Measurements from ENCODE around the gene MSX1.

MSX1 gene

DNA sequence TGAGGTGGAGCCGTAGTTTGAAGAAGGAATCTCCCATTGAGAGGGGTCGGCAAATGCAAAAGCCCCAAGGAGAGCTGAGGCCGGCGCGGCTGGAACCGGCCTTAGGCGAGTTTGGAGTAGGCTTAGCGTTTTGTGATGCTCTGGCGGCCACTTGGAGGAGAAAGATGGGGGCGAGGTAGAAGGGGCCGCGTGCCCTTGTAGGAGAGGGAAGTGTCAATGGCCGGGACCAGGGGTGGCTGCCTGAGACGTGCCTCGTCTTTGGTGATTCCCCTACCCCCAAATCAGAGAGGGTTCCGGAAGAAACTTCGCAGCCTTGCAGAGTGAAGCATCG is 11.7 kb downstream of the MSX1 start:
- no peak for DNase-seq

DNA sequence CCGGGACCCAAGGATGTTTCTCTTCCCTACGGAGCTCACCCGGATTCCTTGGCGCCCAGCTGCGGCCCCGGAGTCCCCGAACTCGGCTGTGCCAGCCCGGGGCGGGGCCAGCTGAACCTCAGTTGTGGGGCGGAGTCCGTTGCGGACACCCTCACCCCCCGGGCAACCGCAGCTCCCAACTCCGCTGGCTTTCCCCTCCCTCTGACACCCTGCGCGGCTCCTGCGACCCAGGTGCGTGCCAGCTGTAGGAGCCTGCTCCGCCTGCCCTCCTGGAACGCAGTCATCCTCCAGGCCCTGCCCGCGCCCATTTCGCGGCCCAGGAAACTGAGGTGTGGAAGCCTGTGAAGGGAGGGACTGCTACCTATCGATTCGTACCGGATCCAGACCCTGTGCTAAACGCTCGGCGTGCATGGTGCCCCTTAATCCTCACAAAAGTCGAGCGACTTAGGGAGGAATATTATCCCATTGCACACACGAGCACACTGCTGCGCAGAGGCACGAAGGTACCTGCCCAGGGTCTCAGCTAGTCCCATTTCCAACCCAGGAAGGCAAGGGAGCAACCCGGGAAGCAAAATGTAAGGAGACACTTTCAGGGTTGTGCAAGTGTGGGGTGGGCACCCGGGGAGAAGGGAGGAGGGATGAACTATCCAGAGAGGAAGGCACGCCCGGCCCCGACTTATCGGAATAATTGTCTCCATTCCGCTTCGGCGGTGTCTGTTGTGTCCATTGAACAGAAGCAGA is 12.3 kb downstream of the MSX1 start:
- no peak for DNase-seq

DNA sequence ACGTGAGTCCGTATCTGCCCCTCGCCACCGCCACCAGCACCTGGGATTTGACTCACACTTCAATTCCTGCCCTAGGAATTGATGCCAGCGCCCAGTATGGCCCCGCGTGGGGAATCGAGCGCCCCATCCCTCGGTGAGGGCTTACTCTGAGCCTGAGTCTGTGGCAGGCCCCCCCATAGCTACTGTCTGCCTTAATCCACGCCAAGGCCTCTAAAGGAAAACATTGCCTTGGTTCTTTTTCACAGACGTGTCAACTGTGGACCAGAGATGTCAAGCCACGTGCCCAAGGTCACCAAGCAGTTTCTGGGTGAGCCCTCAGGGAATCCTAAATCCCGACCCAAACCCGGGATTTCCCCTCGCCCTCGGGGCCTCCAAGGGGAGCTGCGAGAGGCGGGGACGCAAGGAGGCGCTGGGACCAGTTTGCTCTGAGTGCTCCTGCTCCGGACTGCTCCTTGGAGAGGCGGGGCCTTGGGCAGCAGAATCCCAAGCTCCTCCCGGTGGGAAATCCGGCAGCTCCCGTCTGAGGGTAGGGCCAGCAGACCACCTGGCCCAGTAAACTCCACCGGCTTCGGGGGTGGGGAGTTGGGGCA is 12.9 kb downstream of the MSX1 start:
- DNase-seq, result no peak

GRCh38 chr4:4873203-4873602 is 13.7 kb downstream of the MSX1 start:
- no peak for DNase-seq

- no peak for DNase-seq
Measured at GRCh38 chr4:4874254-4874653, 14.8 kb downstream of the MSX1 start.

GRCh38 chr4:4875147-4875546 is 15.7 kb downstream of the MSX1 start:
- no peak for DNase-seq

GRCh38 chr4:4875611-4876010 is 16.1 kb downstream of the MSX1 start:
- DNase-seq, result no peak

GRCh38 chr4:4876945-4877661 is 17.6 kb downstream of the MSX1 start:
- no peak for DNase-seq

GRCh38 chr4:4880492-4880891 is 21.0 kb downstream of the MSX1 start:
- no peak for DNase-seq

GRCh38 chr4:4881432-4881831 is 22.0 kb downstream of the MSX1 start:
- no peak for DNase-seq

GRCh38 chr4:4884611-4885010 is 25.1 kb downstream of the MSX1 start:
- DNase-seq, result no peak

DNA sequence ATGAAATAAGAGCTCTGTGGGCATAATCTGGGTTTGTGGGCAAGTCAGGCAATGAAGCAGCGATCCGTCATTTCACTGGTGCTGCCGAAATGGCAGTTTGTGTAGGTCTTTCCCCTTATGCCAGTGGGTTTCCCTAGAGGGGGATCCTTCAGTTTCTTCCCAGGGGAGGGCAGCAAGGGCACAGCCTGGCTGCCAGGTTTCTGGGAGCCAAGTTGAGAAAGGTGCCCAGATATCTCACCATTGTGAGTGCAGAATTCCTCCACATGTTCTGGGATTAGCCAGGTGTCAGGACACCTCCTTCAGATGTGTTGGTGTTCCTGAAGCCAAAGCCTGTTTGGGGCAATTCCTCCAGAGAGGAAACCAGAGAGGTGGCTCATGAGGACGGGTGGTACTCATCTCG is 28.0 kb downstream of the MSX1 start:
- no peak for DNase-seq

DNA sequence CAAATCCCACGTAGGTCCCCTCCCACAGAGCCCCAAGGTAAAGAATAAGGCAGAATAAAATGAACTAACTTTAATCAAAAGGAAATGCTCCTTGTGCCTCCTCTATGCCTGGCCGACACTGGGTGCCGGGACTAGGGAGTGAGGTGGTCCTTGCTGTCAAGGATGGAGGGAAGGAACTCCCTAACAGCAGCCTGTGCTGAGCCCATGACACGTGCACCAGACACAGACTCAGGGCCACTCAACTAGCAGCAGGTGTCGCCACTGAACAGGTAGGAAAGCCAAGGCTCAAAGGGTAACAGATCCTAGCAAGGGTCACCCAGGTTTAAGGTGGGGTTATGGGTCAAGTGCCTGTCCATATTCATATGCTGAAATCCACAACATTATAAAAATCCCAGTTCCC is 29.2 kb downstream of the MSX1 start:
- DNase-seq, result no peak

DNA sequence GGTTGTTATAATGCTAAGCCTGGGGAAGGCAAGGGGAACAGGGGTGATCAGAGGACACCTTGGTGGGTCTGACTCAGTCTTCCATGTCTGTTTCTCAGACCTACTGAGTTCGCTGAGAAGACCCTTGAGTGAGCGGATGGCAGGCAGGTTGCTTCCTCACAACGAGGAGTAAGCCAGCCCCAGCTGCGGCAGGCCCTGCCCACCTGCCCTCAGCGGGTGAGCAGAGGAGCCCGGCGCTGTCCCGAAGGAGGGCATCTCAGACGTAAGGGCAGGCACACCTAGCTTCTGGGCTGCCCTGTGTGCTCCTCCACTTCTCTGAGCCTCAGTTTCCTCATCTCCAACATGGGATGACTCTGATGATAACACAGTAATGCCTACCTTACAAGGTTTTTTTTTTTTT is 30.3 kb downstream of the MSX1 start:
- DNase-seq, result no peak

- DNase-seq, result no peak
Measured at GRCh38 chr4:4890574-4891255, 31.2 kb downstream of the MSX1 start.

DNA sequence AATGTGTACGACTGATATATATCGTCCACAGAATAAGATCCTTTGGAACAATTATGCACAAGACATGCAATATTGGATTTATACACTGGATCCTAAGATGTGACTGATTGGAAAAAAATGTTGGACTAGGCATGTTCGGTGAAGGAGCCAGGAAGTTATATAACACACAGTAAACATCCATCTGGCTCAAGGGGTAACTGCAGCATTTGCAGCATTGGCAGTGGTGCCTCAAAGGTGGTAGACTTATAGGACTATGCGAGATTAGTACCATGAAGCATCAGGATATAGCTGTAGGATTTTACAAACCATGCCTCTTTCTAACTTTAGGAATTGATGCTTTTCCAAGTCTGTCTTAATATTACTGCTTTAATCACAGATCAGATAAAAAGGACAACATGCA is 34.3 kb downstream of the MSX1 start:
- no peak for DNase-seq

DNA sequence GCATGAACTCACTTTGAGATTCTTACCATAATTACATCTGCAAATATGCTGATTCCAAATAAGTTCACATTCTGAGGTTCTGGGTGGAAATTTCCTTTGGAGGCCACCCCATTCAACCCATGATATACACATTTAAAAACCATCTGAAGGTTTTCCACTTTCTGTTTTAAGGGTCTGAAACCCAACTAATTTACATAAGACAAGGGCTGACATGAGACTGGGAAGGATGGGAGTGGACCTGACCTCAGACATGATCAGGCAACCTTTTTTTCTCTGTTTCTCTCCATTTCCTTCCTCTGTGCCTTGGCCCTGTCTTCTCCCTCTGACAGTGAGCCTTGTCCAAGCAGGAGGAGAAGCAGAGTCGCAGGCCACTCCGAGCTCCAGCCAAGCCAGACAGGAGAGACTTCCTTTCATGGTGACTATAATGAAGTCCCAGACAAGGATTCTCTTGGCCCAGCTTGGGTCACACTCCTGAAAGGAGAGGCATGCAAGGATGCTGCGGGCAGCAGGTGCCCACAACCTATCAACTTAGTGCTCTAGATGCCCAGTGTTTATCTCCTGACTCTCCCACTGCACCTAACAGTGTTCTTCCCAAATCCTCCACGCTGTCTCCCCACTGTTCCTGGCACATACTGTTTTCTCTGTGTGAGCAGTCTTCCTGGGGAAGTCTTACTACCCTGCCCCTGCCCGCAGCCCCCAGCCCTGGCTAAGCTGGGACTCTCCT is 39.9 kb downstream of the MSX1 start:
- DNase-seq, result no peak

- no peak for DNase-seq
Measured at GRCh38 chr4:4901877-4902276, 42.4 kb downstream of the MSX1 start.

- DNase-seq, result no peak
Measured at GRCh38 chr4:4912155-4912554, 52.7 kb downstream of the MSX1 start.

- no peak for DNase-seq
Measured at GRCh38 chr4:4913147-4913561, 53.7 kb downstream of the MSX1 start.
